DMS114 treated with DMSO at 0.1 percent for 48 hours (cell line): Measurements from ENCODE around the gene NMD3.

Source experiments
- DNase-seq: peaks from one replicate; lab custom pipeline; 2025; ENCODE audit not compliant: unreplicated experiment; lab: John Stamatoyannopoulos, UW

Gene NMD3

GRCh38 chr3:161230621-161231171, 9.6 kb downstream of the NMD3 start:
- no peak for DNase-seq

- no peak for DNase-seq
Measured at GRCh38 chr3:161231861-161232260, 10.8 kb downstream of the NMD3 start.

- DNase-seq, result no peak
Measured at GRCh38 chr3:161233557-161233956, 12.4 kb downstream of the NMD3 start.

DNA sequence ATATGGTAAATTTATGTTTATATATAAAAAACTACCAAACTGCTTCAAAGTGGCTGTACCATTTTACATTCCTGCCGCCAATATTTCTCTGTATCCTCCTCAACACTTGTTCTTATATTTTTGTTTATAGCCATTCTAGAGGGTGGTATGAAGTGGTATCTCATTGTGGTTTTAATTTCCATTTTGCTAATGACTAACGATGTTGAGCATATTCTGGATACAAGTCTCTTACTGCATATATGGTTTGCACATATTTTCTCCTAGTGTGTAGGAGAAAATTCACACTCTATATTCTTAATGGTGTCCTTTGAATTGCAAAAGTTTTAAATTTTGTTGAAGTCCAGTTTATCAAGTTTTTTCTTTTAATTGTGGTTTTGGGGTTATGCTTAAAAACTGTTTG, 15.1 kb downstream of the NMD3 start:
- no peak for DNase-seq

- no peak for DNase-seq
Measured at GRCh38 chr3:161239700-161240099, 18.6 kb downstream of the NMD3 start.

- no peak for DNase-seq
Measured at GRCh38 chr3:161244538-161244937, 23.4 kb downstream of the NMD3 start.

DNA sequence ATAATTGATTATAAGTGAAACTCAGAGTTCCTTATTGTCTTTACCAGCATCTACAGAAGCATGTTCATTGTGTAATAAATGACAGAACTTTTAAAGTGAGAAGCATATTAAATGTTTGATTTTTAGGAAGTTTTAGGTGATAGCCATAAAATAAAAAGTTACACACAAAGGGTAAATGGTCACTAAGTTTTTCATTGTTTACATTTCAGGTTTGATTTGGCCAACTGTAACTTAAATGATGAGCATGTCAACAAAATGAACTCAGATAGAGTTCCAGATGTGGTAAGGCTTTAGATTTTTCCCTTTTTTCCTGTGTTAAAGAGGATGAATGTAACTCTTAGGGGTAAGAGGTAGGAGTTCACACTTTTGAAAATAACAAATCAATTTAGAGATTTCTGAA, 25.9 kb downstream of the NMD3 start:
- no peak for DNase-seq

DNA sequence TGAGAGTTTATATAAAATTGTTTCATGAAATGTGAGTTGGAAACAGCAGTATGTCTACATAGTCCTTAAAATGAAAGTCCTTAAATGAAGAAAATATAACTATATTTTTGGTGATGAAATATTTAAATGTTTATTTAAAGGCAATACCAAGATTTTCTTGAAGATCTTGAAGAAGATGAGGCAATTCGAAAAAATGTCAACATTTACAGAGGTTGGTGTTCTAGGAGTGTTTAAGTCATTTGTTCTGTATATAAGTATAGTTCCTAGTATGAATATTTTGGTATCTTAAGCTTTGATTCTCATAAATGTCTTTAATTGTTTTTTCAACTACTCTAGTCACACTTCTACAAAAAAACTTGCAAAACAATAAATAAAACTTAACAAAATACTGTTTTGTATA, 29.0 kb downstream of the NMD3 start:
- DNase-seq, result no peak

- no peak for DNase-seq
Measured at GRCh38 chr3:161251716-161252115, 30.6 kb downstream of the NMD3 start.

DNA sequence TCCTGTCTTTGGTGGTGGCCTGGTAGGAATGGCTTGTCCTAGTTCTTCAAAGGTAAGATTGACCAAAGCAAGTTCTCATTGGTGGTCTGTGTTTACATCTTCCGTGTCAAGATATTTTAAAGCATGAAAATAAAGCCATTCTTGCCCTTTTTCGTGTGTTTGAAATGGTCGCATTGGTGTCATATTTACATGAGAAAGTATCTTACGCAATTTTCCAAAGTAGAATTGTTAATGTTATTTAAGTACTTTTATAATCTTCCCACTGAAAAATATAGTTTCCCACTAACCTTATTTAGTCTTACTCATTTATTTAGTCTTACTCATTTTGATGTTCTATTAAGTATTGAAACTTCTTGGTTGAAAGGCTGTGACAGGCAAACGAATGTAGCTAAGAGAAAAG, 31.0 kb downstream of the NMD3 start:
- no peak for DNase-seq

DNA sequence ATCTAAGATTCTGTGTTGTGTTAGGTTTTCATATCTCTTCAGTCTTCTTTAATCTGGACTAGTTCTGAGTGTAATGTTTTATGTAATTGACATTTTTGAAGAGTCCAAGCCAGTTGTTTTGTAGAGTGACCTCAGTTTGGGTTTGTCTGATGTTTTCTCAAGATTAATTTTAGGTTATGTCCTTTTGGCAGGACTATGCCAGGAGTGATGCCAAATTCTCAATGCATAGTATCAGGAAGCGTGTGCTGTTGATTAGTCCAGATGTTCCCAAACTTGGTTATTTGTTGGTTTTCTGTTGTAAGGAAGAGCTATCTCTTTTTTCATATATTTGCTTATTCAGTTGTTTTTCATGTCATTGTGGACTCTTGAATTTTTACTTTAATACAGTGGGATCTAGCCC, 32.6 kb downstream of the NMD3 start:
- DNase-seq, result no peak

- DNase-seq, result no peak
Measured at GRCh38 chr3:161254861-161255260, 33.8 kb downstream of the NMD3 start.

DNA sequence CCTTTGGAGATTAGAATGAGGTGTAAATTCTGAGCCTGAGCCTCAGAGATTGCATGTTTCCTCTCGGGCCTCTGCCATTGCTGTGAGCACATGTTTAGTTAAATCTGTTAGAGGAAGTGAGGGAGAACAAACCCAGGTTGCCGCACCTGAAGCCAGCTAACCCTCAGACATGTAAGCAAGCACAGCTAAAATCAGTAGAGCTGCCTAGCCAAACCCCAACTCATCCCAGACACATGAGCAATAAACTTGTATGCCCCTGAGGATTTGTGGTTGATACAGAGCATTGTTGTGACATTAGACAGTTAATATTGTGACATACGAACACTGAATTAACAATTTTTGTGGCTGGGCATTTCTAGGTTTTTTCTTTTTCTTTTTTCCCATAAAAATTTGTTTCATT, 41.9 kb downstream of the NMD3 start:
- no peak for DNase-seq

GRCh38 chr3:161264852-161265251, 43.7 kb downstream of the NMD3 start:
- no peak for DNase-seq

GRCh38 chr3:161265916-161266571, 44.9 kb downstream of the NMD3 start:
- no peak for DNase-seq

DNA sequence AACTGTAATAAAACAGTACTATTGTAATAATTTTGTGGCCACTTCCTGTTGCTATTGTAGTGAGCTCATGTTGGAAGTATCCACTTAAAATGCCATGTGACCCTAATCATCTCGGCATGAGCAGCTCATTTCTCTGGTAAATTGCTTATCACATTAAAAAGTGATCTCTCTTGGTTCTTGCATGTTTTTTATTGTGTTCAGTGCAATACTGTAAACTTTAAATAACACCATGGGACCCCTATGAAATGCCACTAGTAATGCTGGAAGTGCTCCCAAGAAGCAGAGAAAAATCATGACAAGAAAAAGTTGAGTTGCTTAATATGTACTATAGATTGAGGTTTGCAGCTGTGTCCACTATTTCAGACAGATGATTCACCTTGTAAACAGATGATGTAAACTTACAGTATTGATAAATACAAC, 45.6 kb downstream of the NMD3 start:
- DNase-seq, result no peak

DNA sequence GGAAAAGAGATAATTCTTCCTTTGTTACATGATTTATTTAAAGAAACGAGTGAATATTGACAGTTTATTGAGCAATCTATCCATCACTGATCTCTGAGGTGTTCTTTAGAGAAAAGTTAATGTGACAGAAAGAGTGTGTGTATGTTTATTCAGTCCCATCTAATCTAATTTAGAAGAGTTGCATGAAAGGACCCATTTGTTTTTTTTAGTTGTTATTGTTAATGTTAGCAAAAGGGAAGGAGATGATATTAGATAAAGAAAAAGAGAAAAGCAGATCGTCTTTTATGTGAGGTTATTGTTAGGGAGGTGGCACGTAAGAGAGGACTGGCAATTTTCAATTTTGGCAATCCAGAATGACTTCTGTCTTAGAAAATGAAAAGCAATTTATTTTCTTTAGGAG, 46.5 kb downstream of the NMD3 start:
- no peak for DNase-seq

- no peak for DNase-seq
Measured at GRCh38 chr3:161268601-161269000, 47.5 kb downstream of the NMD3 start.

- DNase-seq, result no peak
Measured at GRCh38 chr3:161270991-161271390, 49.9 kb downstream of the NMD3 start.

DNA sequence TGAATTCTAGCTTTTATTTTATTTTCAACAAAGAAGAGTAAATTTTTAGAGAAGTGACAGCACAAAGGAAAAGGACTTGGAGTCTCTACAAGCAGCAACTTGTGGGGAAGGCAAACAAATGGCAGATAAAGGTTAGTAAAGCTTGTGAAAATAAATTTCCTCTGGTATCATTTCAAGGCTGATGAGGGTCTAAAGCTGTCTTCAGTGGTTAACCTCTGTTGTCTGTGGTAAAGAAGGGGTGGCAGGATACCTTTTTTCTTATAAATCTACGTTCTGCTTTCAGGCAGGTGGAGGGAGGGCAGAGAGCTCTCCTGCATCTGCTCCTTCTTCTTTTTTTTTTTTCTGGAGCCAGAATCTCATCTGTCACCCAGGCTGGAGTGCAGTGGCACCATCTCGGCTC, 50.5 kb downstream of the NMD3 start:
- DNase-seq, result no peak

GRCh38 chr3:161272524-161272923, 51.4 kb downstream of the NMD3 start:
- DNase-seq, result no peak

- DNase-seq, result peak; percentile 21
Measured at GRCh38 chr3:161273589-161274218, 52.6 kb downstream of the NMD3 start.
